HG02970 (cell line): ENCODE data around the gene SETD3.

Experiments used
- ATAC-seq: cut with Tn5 transposase; IDR thresholded peaks from one replicate; pipeline ENCODE4 v1.9.1; 2021; ENCODE audit warnings: mild to moderate bottlenecking, moderate library complexity, moderate number of reproducible peaks; ENCODE audit not compliant: unreplicated experiment, low FRiP score

SETD3 gene

GRCh38 chr14:99461411-99462085 lies 19.1 kb downstream of the SETD3 start:
- no peak for ATAC-seq

GRCh38 chr14:99460793-99461192 lies 19.9 kb downstream of the SETD3 start:
- no peak for ATAC-seq

- no peak for ATAC-seq
Observed at GRCh38 chr14:99459481-99460100, 21.1 kb downstream of the SETD3 start.

- ATAC-seq = no peak
Observed at GRCh38 chr14:99454246-99454645, 26.4 kb downstream of the SETD3 start.

GRCh38 chr14:99452968-99453367 lies 27.7 kb downstream of the SETD3 start:
- ATAC-seq = no peak

- ATAC-seq = no peak
Observed at GRCh38 chr14:99451234-99451633, 29.4 kb downstream of the SETD3 start.

- ATAC-seq = no peak
Observed at GRCh38 chr14:99450266-99450665, 30.4 kb downstream of the SETD3 start.

GRCh38 chr14:99447739-99448138 lies 32.9 kb downstream of the SETD3 start:
- ATAC-seq = no peak

- ATAC-seq = no peak
Observed at GRCh38 chr14:99445931-99446330, 34.7 kb downstream of the SETD3 start.

GRCh38 chr14:99441918-99442317 lies 38.7 kb downstream of the SETD3 start:
- no peak for ATAC-seq

GRCh38 chr14:99441157-99441870 lies 39.3 kb downstream of the SETD3 start:
- no peak for ATAC-seq

GRCh38 chr14:99440278-99440677 lies 40.4 kb downstream of the SETD3 start:
- ATAC-seq = no peak

- ATAC-seq = no peak
Observed at GRCh38 chr14:99437706-99438105, 43.0 kb downstream of the SETD3 start.

GRCh38 chr14:99436247-99437180 lies 44.1 kb downstream of the SETD3 start:
- no peak for ATAC-seq

GRCh38 chr14:99435327-99435726 lies 45.3 kb downstream of the SETD3 start:
- no peak for ATAC-seq

GRCh38 chr14:99432485-99432884 lies 48.2 kb downstream of the SETD3 start:
- ATAC-seq = no peak

GRCh38 chr14:99431986-99432385 lies 48.7 kb downstream of the SETD3 start:
- no peak for ATAC-seq

GRCh38 chr14:99430491-99430890 lies 50.2 kb downstream of the SETD3 start:
- ATAC-seq = no peak

GRCh38 chr14:99427632-99428300 lies 52.9 kb downstream of the SETD3 start:
- ATAC-seq = no peak

- no peak for ATAC-seq
Observed at GRCh38 chr14:99426813-99427346, 53.8 kb downstream of the SETD3 start.
